Fibroblast of the aortic adventitia (primary cell): ENCODE results near the gene MTRF1. TPM values are rescaled to one million over a fixed set of nuclear protein-coding genes. Genes with fewer than 3 reads are reported as not detected.
"Not testable (repeated sequence)": the region's sequence is repeated elsewhere in the genome, so short reads cannot be mapped to it uniquely, and the experiment has no call there.

Experiments
- DNase-seq: peaks from one replicate; pipeline ENCODE4 v3.0.0-alpha.2; 2010; ENCODE audit warnings: low read depth
- H3K4me3 ChIP-seq: 2 replicates; pipeline ENCODE4 v1.5.1; 2011; ENCODE audit warnings: low read depth, mild to moderate bottlenecking, control low read depth, low read length, moderate library complexity
- total RNA-seq: library from RNA; depleted of rRNA; stranded (reverse); fragments of >200 nt; gene quantifications from 2 replicates; pipeline ENCODE4 v1.2.3, GENCODE V29; 2012; ENCODE audit warnings: low replicate concordance
- TF ChIP-seq, protein P1 (sequence below): IDR thresholded peaks from 2 replicates; pipeline ENCODE4 v1.5.1; 2011; ENCODE audit warnings: mild to moderate bottlenecking, low read length, control low read depth, inconsistent platforms; ENCODE audit not compliant: insufficient read depth

MTRF1 gene
- total RNA-seq, 1 donor = 11.8 TPM

DNA sequence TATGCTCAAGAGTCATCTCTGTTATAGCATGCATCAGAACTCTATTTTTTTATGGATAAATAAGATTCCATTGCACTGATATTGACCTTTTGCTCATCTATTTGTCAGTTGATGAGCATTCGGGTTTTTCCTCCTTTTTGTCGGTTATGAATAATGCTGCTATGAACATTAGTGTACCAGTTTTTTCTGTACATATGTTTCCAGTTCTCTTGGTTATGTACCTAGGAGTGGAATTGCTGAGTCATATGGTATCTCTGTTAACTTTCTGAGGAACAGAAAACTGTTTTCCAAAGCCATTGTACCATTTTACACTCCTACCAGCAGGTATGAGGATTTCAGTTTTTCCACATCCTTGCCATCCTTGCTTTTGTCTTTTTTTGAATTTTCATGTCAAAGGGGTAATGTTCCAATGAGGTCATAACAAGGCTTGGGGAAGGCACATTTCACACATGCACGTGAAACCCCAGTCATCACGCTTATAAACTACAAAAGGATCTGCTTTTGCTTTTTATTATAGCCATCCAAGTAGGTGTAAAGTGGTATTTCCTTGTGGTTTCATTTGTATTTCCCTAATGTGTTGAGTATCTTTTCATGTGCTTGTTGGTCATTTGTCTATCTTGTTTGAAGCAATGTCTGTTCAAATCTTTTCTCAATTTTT, 83.7 kb downstream of the MTRF1 start:
- TF ChIP-seq, protein P1, sequence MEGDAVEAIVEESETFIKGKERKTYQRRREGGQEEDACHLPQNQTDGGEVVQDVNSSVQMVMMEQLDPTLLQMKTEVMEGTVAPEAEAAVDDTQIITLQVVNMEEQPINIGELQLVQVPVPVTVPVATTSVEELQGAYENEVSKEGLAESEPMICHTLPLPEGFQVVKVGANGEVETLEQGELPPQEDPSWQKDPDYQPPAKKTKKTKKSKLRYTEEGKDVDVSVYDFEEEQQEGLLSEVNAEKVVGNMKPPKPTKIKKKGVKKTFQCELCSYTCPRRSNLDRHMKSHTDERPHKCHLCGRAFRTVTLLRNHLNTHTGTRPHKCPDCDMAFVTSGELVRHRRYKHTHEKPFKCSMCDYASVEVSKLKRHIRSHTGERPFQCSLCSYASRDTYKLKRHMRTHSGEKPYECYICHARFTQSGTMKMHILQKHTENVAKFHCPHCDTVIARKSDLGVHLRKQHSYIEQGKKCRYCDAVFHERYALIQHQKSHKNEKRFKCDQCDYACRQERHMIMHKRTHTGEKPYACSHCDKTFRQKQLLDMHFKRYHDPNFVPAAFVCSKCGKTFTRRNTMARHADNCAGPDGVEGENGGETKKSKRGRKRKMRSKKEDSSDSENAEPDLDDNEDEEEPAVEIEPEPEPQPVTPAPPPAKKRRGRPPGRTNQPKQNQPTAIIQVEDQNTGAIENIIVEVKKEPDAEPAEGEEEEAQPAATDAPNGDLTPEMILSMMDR = no peak
- H3K4me3 ChIP-seq = no peak overlapping the region
- DNase-seq = peak; percentile 53

DNA sequence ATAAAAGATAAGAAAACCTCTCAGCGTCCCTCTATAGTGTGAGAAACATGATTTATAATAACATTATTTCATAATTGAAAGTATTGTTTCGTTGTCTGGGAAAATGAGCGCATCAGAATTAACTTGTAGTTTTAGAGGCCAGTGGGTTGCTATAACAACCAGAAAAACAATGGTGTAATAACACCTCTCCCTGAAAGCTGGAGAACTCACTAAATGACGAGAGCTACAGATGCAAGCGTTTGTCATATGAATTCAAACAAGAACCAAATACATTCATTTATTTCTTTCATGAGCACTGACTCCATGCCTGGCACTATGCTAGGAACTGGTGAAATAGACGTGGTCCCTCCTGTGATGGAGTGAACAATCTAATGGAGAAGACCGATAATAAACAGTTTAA, 85.3 kb downstream of the MTRF1 start:
- TF ChIP-seq, protein P1 = no peak
- peak; percentile 35 for DNase-seq
- no peak overlapping the region for H3K4me3 ChIP-seq

DNA sequence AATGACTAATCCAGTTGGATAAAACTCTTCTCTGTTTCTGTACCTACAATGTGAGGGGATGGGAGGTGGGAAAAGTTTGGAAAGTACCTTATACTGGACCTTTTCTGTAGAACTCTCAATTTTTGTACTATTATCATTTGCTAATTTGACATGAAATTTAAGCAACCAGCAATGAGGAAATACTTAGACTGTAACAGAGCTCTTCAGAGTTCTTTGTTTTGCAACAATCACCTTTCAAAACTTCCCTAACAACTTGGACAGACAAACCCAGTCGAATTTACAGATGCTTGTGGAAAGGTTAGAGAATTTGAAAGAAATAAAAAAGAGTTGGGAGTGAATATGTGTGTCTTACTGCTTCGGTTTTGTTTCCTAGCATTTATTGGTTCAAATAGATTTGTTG, 85.8 kb downstream of the MTRF1 start:
- no peak overlapping the region for H3K4me3 ChIP-seq
- DNase-seq = no peak
- TF ChIP-seq, protein P1 = no peak

DNA sequence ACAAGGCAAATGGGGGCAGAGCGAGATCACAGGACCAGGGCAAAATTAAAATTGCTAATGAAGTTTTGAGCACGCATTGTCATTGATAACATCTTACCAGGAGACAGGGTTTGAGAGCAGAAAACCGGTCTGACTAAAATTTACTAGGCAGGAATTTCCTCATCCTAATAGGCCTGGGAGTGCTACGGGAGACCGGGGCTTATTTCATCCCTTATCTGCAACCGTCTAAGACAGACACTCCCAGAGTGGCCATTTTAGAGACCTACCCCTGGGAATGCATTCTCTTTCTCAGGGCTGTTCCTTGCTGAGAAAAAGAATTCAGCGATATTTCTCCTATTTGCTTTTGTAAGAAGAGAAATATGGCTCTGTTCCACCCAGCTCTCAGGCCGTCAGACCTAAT, 87.8 kb downstream of the MTRF1 start:
- DNase-seq, H3K4me3 ChIP-seq: not testable (repeated sequence)

Other genes with a start within 250 kb of the MTRF1 start
- 47.0 and 51.0 TPM in 2 replicates for gene ELF1, start 244.3 kb downstream of the MTRF1 start, total RNA-seq
- gene WBP4, start 202.1 kb downstream of the MTRF1 start, total RNA-seq = 7.8 and 10.5 TPM in 2 replicates
- 9.4 and 10.8 TPM in 2 replicates for gene KBTBD6, start 130.8 kb downstream of the MTRF1 start, total RNA-seq
- 4.9 and 7.8 TPM in 2 replicates for gene KBTBD7, start 69.0 kb downstream of the MTRF1 start, total RNA-seq
- gene NAA16, start 47.7 kb upstream of the MTRF1 start, total RNA-seq = 16.1 and 37.3 TPM in 2 replicates
- gene RGCC, start 194.0 kb upstream of the MTRF1 start, total RNA-seq = 1.1 and 1.6 TPM in 2 replicates